Retinal pigment epithelial cell (primary cell): ENCODE measurements around the gene SLC30A2.

Experiments used
- DNase-seq: peaks from one replicate; pipeline ENCODE4 v3.0.0-alpha.2; 2010; ENCODE audit warnings: low read depth
- H3K4me3 ChIP-seq: 2 replicates; pipeline ENCODE4 v1.5.1; 2011; ENCODE audit warnings: mild to moderate bottlenecking, low read length, control low read depth, moderate library complexity
- CTCF ChIP-seq: conservative IDR thresholded peaks from 2 replicates; pipeline ENCODE4 v1.5.1; 2011; ENCODE audit warnings: low read depth, low read length, control low read depth, inconsistent platforms

Gene SLC30A2

GRCh38 chr1:26029054-26029863 is 16.7 kb downstream of the SLC30A2 start:
- no peak overlapping the region for H3K4me3 ChIP-seq
- TF ChIP-seq CTCF: no peak
- DNase-seq: no peak

GRCh38 chr1:26028490-26028980 is 17.4 kb downstream of the SLC30A2 start:
- DNase-seq: no peak
- H3K4me3 ChIP-seq: no peak overlapping the region
- no peak for TF ChIP-seq CTCF

GRCh38 chr1:26027716-26028489 is 18.0 kb downstream of the SLC30A2 start:
- TF ChIP-seq CTCF: no peak
- DNase-seq: no peak
- H3K4me3 ChIP-seq: no peak overlapping the region

- no peak for TF ChIP-seq CTCF
- H3K4me3 ChIP-seq: no peak overlapping the region
- no peak for DNase-seq
Observed at GRCh38 chr1:26025517-26025916, 20.4 kb downstream of the SLC30A2 start.

GRCh38 chr1:26025060-26025459 is 20.9 kb downstream of the SLC30A2 start:
- DNase-seq: no peak
- no peak overlapping the region for H3K4me3 ChIP-seq
- no peak for TF ChIP-seq CTCF

GRCh38 chr1:26023826-26024225 is 22.1 kb downstream of the SLC30A2 start:
- no peak for DNase-seq
- no peak for TF ChIP-seq CTCF
- H3K4me3 ChIP-seq: no peak overlapping the region
